Heart left ventricle (tissue), 16 donors: Measurements from ENCODE around the gene CAPN12. TPM values are rescaled to one million over a fixed set of nuclear protein-coding genes. Genes with fewer than 3 reads are reported as not detected.

Source experiments
- ATAC-seq, 4 donors: fragments of 200-7000 bp; cut with Tn5 transposase; one replicate each; pipeline ENCODE4 v1.9.1; 2020 to 2022; ENCODE audit warnings: moderate library complexity in 4 of 4, mild to moderate bottlenecking in 3 of 4, moderate number of reproducible peaks in 1 of 4
- DNase-seq, 5 donors: peaks; one replicate each; pipeline ENCODE4 v3.0.0-alpha.2; 2020
- H3K27ac ChIP-seq, 12 donors: fragments of 200-600 bp; sonication (generic) in 4 of 12; one replicate each; pipeline versions ENCODE4 v1.5.0 to v1.8.0; 2016 to 2022; ENCODE audit warnings: mild to moderate bottlenecking in 2 of 12
- H3K27me3 ChIP-seq, 9 donors: fragments of 200-600 bp; sonication (generic) in 2 of 9; one replicate each; pipeline versions ENCODE4 v1.5.1 to v1.8.0; 2016 to 2022; ENCODE audit warnings: mild to moderate bottlenecking in 3 of 9
- H3K36me3 ChIP-seq, 9 donors: fragments of 200-600 bp; sonication (generic) in 2 of 9; one replicate each; pipeline versions ENCODE4 v1.5.0 to v1.8.0; 2018 to 2022; ENCODE audit warnings: mild to moderate bottlenecking in 2 of 9
- H3K4me1 ChIP-seq, 12 donors: fragments of 200-600 bp; sonication (generic) in 4 of 12; one replicate each; pipeline versions ENCODE4 v1.5.0 to v1.8.0; 2016 to 2022; ENCODE audit warnings: mild to moderate bottlenecking in 3 of 12
- H3K4me3 ChIP-seq, 12 donors: fragments of 200-600 bp; sonication (generic) in 4 of 12; one replicate each; pipeline versions ENCODE4 v1.5.0 to v1.8.0; 2017 to 2022; ENCODE audit warnings: mild to moderate bottlenecking in 9 of 12, moderate library complexity in 4 of 12
- H3K9me3 ChIP-seq, 12 donors: fragments of 200-600 bp; sonication (generic) in 4 of 12; one replicate each; pipeline versions ENCODE4 v1.5.0 to v1.8.0; 2016 to 2022; ENCODE audit warnings: mild to moderate bottlenecking in 1 of 12
- POLR2A ChIP-seq, 2 donors: fragments of 450-650 bp; IDR thresholded peaks; one replicate each; pipeline ENCODE4 v1.6.1; 2017; ENCODE audit warnings: antibody characterized with exemption in 2 of 2, mild to moderate bottlenecking in 2 of 2, moderate library complexity in 2 of 2
- WGBS, 4 donors: extraction: QIAGEN DNeasy Blood & Tissue Kit in 2 of 4; methylation state at CpG; one replicate each; pipeline versions ENCODE4 v1.1.5 to v1.1.7; 2013 to 2018; 5-methylcytosine and 5-hydroxymethylcytosine counted together
- intact Hi-C, 10 donors: fragments of 100-400 bp; cut with DNase I; formaldehyde crosslinking; loops; one replicate each; pipeline versions ENCODE4 v1.11.1 to v1.14.2; 2022
- polyA plus RNA-seq, 2 donors: library from polyadenylated mRNA; stranded (reverse); fragments of 200-250 nt; gene quantifications; one replicate each; pipeline ENCODE4 v1.2.3, GENCODE V29; 2013
- total RNA-seq, 9 donors: library from RNA; depleted of rRNA in 2 of 9; stranded (reverse); fragments of >200 nt in 2 of 9; fragmentation: NEBNext Ultra II Directional in 3 of 9; extraction: Animal tissue kit (Norgen Biotek cat#: 25700) in 3 of 9; gene quantifications; one replicate each; pipeline versions ENCODE4 v1.1.0 to v1.2.4, GENCODE V29; 2016 to 2023
- TF ChIP-seq, protein P1 (sequence below), 12 donors: fragments of 200-600 bp; sonication (generic) in 4 of 12; IDR thresholded peaks; one replicate each; pipeline versions ENCODE4 v1.5.0 to v1.8.0; 2018 to 2022; ENCODE audit warnings: antibody characterized with exemption in 12 of 12, mild to moderate bottlenecking in 5 of 12
- donor health status: ischemic (EF 13 %, LVEDD 7.1; RV severe dilation, severe dysfunction).
- donor health status: healthy with polysubstance abuse.
- donor health status: DM: no; HTN: yes; CAD: no.
- donor health status: DM: no; HTN: no; CAD: no.
- donor health status: ischemic (EF 25% LVEDD 6.9; RV normal size, moderate dysfunction).
- donor health status: ischemic (EF 25% LVEDD 5.7; RV mildly dilated, moderate dysfunction).
- donor health status: healthy.
- donor health status: DM: yes; HTN: yes; CAD: no.
- donor health status: ischemic (EF 35%, LVEDD 5.7; RV mildly dilated, moderate dysfunction).
- donor health status: nonischemic (EF 11% LVEDD 7.7; RV severe dilation, severe dysfunction).
- donor health status: DM: yes; HTN: yes; CAD: no.
- donor health status: PGD.
- donor health status: ischemic (EF 29% LVEDD 5.4; RV normal size, mild dysfunction).
- donor health status: nonischemic (EF 23%, LVEDD 6.1; RV moderate dilation, normal function).

The CAPN12 gene
- total and polyA plus RNA-seq, 11 donors, result 0.36 to 1.8 (median 0.88) TPM

DNA sequence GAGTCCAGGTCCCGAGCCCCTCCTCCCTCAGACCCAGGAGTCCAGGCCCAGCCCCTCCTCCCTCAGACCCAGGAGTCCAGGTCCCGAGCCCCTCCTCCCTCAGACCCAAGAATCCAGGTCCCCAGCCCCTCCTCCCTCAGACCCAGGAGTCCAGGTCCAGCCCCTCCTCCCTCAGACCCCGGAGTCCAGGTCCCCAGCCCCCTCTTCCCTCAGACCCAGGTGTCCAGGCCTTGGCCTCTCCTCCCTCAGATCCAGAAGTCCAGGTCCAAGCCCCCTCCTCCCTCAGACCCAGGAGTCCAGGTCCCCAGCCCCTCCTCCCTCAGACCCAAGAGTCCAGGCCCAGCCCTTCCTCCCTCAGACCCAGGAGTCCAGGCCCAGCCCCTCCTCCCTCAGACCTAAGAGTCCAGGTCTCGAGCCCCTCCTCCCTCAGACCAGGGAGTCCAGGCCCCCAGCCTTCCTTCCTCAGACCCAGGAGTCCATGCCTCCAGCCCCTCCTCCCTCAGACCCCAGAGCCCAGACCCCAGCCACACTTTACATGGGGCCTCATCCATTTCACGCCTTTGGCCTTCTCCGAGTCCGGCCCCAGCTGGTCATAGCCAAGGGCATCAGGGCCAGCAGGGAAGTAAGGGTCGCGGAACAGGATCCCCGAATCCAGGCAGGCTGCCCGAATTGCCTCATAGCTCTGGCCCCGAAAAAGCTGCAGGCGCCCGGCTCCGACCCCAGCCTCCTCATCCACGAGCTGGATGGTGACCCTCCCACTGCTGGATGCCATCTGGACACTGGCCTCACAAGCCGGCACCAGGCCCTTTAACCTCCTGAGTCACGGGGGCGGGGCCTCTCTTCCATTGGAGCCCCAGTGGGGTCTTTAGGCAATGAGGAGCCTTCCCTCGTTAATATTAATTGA is 628 bp downstream of the CAPN12 start:
- no peaks in the 10 kb centered on the region for H3K9me3 ChIP-seq
- ATAC-seq (no peak), DNase-seq (no peak)
- intact Hi-C loops, result no loop called here
- H3K36me3 ChIP-seq, result no peaks in the 10 kb centered on the region
- no peak for TF ChIP-seq POLR2A (IDR thresholded peaks at IDR 0.05)
- TF ChIP-seq, protein P1, sequence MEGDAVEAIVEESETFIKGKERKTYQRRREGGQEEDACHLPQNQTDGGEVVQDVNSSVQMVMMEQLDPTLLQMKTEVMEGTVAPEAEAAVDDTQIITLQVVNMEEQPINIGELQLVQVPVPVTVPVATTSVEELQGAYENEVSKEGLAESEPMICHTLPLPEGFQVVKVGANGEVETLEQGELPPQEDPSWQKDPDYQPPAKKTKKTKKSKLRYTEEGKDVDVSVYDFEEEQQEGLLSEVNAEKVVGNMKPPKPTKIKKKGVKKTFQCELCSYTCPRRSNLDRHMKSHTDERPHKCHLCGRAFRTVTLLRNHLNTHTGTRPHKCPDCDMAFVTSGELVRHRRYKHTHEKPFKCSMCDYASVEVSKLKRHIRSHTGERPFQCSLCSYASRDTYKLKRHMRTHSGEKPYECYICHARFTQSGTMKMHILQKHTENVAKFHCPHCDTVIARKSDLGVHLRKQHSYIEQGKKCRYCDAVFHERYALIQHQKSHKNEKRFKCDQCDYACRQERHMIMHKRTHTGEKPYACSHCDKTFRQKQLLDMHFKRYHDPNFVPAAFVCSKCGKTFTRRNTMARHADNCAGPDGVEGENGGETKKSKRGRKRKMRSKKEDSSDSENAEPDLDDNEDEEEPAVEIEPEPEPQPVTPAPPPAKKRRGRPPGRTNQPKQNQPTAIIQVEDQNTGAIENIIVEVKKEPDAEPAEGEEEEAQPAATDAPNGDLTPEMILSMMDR (IDR thresholded peaks at IDR 0.05), result no peak
- WGBS, 4 donors, result 77 to 86% (median 84%) methylated on average over 15 to 20 of the region's 20 CpGs
- no peak overlapping the region for H3K4me3 ChIP-seq
- H3K4me1 ChIP-seq, result no peaks in the 10 kb centered on the region
- no peak overlapping the region for H3K27ac ChIP-seq
- no peaks in the 10 kb centered on the region for H3K27me3 ChIP-seq

- Histone ChIP-seq H3K27me3 (no peaks in the 10 kb centered on the region), H3K9me3 (no peaks in the 10 kb centered on the region), H3K4me3 (no peak overlapping the region), H3K27ac (no peak overlapping the region), H3K36me3 (no peaks in the 10 kb centered on the region), H3K4me1 (no peaks in the 10 kb centered on the region)
- intact Hi-C loops, result no loop called here
- TF ChIP-seq, protein P1 (IDR thresholded peaks at IDR 0.05), result no peak
- no peak for TF ChIP-seq POLR2A (IDR thresholded peaks at IDR 0.05)
- DNase-seq, result no peak
- no peak for ATAC-seq
- WGBS, 4 donors, result 86 to 94% (median 91%) methylated on average over 6 of the region's 6 CpGs
Measured at GRCh38 chr19:38742906-38743305, 1.4 kb downstream of the CAPN12 start.

DNA sequence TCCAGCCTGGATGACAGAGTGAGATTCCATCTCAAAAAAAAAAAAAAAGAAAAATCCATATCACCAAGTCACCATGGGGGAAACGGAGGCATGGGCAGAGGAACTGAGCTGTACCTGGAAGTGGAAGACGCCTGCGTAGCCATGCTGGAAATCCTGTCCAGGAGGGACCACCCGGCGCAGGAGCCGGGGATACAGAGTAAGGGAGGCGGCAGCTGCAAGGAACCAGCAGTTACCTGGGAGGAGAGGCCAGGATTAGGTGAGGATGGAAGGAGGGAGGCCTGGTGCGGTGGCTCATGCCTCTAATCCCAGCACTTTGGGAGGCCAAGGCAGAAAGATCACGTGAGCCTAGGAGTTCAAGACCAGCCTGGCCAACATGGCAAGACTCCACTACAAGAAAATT is 2.0 kb downstream of the CAPN12 start:
- Histone ChIP-seq H3K4me3 (no peak overlapping the region), H3K36me3 (no peaks in the 10 kb centered on the region), H3K9me3 (no peaks in the 10 kb centered on the region), H3K4me1 (peaks cover 0 to under 1% (median 0%) of the 10 kb centered on the region in 12 donors), H3K27ac (no peak overlapping the region), H3K27me3 (no peaks in the 10 kb centered on the region)
- intact Hi-C loops, result no loop called here
- ATAC-seq, result no peak
- TF ChIP-seq POLR2A (IDR thresholded peaks at IDR 0.05), result no peak
- TF ChIP-seq, protein P1 (IDR thresholded peaks at IDR 0.05), result no peak
- WGBS, 4 donors, result 95 to 96% (median 96%) methylated on average over 9 of the region's 9 CpGs
- no peak for DNase-seq

- no peak overlapping the region for H3K4me3 ChIP-seq
- no peaks in the 10 kb centered on the region for H3K27me3 ChIP-seq
- no peak overlapping the region for H3K27ac ChIP-seq
- DNase-seq (no peak), ATAC-seq (no peak)
- intact Hi-C loops, result no loop called here
- WGBS, 4 donors, result 95 to 100% (median 96%) methylated on average over 4 to 15 of the region's 15 CpGs
- no peaks in the 10 kb centered on the region for H3K36me3 ChIP-seq
- peaks cover 0 to 5% (median 0%) of the 10 kb centered on the region in 12 donors for H3K4me1 ChIP-seq
- TF ChIP-seq, protein P1 (IDR thresholded peaks at IDR 0.05), result no peak
- TF ChIP-seq POLR2A (IDR thresholded peaks at IDR 0.05), result no peak
- no peaks in the 10 kb centered on the region for H3K9me3 ChIP-seq
Measured at GRCh38 chr19:38741670-38742069, 2.6 kb downstream of the CAPN12 start.
